ENCODE data around the gene CKAP4. TPM values are rescaled to one million over a fixed set of nuclear protein-coding genes. Genes with fewer than 3 reads are reported as not detected.

The CKAP4 gene
- total and polyA plus RNA-seq, 2 experiments from 2014 or later = 32.3 to 58.8 TPM

- Mint-ChIP-seq H3K27ac (no peak overlapping the region), H3K9me3 (no peaks in the 10 kb centered on the region; the same call in 2 of the 3 replicates), H3K4me3 (no peak overlapping the region), H3K27me3 (ENCODE audit: insufficient read depth, low read depth, poor library complexity) (peaks cover 6% of the 10 kb centered on the region), H3K36me3 (ENCODE audit: low read depth) (no peaks in the 10 kb centered on the region; the same call in 2 of the 3 replicates), H3K4me1 (peaks cover 3% of the 10 kb centered on the region; the same call in 2 of the 3 replicates)
- H3K4me2 ChIP-seq = no peak overlapping the region
- no peak overlapping the region for H2AFZ ChIP-seq
- no peaks in the 10 kb centered on the region for H3K36me3 ChIP-seq (ENCODE audit: insufficient read depth)
- DNase-seq (ENCODE audit: low spot score) (no peak), ATAC-seq (no peak)
- H3F3A ChIP-seq (replicated peaks; ENCODE audit: low read depth) = no peaks in the 10 kb centered on the region
- no peaks in the 10 kb centered on the region for H3K9me2 ChIP-seq (ENCODE audit: insufficient read depth)
- H3K79me2 ChIP-seq (replicated peaks; ENCODE audit: insufficient read depth) = no peaks in the 10 kb centered on the region
- H3K27me3 ChIP-seq (ENCODE audit: insufficient read depth) = no peaks in the 10 kb centered on the region
- no peak overlapping the region for H3K27ac ChIP-seq (ENCODE audit: low read depth)
- TF ChIP-seq JUNB (IDR thresholded peaks at IDR 0.05; ENCODE audit: unreplicated experiment) = no peak
- TF ChIP-seq, protein P1, sequence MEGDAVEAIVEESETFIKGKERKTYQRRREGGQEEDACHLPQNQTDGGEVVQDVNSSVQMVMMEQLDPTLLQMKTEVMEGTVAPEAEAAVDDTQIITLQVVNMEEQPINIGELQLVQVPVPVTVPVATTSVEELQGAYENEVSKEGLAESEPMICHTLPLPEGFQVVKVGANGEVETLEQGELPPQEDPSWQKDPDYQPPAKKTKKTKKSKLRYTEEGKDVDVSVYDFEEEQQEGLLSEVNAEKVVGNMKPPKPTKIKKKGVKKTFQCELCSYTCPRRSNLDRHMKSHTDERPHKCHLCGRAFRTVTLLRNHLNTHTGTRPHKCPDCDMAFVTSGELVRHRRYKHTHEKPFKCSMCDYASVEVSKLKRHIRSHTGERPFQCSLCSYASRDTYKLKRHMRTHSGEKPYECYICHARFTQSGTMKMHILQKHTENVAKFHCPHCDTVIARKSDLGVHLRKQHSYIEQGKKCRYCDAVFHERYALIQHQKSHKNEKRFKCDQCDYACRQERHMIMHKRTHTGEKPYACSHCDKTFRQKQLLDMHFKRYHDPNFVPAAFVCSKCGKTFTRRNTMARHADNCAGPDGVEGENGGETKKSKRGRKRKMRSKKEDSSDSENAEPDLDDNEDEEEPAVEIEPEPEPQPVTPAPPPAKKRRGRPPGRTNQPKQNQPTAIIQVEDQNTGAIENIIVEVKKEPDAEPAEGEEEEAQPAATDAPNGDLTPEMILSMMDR (conservative IDR thresholded peaks at IDR 0.05; ENCODE audit: low read depth in 2 of 2) = no peak
- TF ChIP-seq, protein P2, sequence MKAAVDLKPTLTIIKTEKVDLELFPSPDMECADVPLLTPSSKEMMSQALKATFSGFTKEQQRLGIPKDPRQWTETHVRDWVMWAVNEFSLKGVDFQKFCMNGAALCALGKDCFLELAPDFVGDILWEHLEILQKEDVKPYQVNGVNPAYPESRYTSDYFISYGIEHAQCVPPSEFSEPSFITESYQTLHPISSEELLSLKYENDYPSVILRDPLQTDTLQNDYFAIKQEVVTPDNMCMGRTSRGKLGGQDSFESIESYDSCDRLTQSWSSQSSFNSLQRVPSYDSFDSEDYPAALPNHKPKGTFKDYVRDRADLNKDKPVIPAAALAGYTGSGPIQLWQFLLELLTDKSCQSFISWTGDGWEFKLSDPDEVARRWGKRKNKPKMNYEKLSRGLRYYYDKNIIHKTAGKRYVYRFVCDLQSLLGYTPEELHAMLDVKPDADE (IDR thresholded peaks at IDR 0.05) = no peak
- no peak for TF ChIP-seq ZNF114 (CRISPR knock-in tag; IDR thresholded peaks at IDR 0.05)
- TF ChIP-seq EZH2phosphoT487 (IDR thresholded peaks at IDR 0.05; ENCODE audit: unreplicated experiment) = no peak
- TF ChIP-seq REST (IDR thresholded peaks at IDR 0.05; ENCODE audit: unreplicated experiment) = no peak
- no peak for TF ChIP-seq CREB1 (CRISPR knock-in tag; IDR thresholded peaks at IDR 0.05; ENCODE audit: low read depth)
- no peak for TF ChIP-seq NANOG (IDR thresholded peaks at IDR 0.05; ENCODE audit: borderline replicate concordance)
- TF ChIP-seq POLR2AphosphoS5 (IDR thresholded peaks at IDR 0.05; ENCODE audit: low read depth) = no peak
- no peak for TF ChIP-seq EZH2 (IDR thresholded peaks at IDR 0.05; ENCODE audit: low read depth, unreplicated experiment)
- TF ChIP-seq STAT1 (IDR thresholded peaks at IDR 0.05; ENCODE audit: unreplicated experiment) = no peak
- TF ChIP-seq, protein P3, sequence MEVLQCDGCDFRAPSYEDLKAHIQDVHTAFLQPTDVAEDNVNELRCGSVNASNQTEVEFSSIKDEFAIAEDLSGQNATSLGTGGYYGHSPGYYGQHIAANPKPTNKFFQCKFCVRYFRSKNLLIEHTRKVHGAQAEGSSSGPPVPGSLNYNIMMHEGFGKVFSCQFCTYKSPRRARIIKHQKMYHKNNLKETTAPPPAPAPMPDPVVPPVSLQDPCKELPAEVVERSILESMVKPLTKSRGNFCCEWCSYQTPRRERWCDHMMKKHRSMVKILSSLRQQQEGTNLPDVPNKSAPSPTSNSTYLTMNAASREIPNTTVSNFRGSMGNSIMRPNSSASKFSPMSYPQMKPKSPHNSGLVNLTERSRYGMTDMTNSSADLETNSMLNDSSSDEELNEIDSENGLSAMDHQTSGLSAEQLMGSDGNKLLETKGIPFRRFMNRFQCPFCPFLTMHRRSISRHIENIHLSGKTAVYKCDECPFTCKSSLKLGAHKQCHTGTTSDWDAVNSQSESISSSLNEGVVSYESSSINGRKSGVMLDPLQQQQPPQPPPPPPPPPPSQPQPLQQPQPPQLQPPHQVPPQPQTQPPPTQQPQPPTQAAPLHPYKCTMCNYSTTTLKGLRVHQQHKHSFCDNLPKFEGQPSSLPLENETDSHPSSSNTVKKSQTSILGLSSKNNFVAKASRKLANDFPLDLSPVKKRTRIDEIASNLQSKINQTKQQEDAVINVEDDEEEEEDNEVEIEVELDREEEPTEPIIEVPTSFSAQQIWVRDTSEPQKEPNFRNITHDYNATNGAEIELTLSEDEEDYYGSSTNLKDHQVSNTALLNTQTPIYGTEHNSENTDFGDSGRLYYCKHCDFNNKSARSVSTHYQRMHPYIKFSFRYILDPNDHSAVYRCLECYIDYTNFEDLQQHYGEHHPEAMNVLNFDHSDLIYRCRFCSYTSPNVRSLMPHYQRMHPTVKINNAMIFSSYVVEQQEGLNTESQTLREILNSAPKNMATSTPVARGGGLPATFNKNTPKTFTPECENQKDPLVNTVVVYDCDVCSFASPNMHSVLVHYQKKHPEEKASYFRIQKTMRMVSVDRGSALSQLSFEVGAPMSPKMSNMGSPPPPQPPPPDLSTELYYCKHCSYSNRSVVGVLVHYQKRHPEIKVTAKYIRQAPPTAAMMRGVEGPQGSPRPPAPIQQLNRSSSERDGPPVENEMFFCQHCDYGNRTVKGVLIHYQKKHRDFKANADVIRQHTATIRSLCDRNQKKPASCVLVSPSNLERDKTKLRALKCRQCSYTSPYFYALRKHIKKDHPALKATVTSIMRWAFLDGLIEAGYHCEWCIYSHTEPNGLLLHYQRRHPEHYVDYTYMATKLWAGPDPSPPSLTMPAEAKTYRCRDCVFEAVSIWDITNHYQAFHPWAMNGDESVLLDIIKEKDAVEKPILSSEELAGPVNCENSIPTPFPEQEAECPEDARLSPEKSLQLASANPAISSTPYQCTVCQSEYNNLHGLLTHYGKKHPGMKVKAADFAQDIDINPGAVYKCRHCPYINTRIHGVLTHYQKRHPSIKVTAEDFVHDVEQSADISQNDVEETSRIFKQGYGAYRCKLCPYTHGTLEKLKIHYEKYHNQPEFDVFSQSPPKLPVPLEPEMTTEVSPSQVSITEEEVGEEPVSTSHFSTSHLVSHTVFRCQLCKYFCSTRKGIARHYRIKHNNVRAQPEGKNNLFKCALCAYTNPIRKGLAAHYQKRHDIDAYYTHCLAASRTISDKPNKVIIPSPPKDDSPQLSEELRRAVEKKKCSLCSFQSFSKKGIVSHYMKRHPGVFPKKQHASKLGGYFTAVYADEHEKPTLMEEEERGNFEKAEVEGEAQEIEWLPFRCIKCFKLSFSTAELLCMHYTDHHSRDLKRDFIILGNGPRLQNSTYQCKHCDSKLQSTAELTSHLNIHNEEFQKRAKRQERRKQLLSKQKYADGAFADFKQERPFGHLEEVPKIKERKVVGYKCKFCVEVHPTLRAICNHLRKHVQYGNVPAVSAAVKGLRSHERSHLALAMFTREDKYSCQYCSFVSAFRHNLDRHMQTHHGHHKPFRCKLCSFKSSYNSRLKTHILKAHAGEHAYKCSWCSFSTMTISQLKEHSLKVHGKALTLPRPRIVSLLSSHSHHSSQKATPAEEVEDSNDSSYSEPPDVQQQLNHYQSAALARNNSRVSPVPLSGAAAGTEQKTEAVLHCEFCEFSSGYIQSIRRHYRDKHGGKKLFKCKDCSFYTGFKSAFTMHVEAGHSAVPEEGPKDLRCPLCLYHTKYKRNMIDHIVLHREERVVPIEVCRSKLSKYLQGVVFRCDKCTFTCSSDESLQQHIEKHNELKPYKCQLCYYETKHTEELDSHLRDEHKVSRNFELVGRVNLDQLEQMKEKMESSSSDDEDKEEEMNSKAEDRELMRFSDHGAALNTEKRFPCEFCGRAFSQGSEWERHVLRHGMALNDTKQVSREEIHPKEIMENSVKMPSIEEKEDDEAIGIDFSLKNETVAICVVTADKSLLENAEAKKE (CRISPR knock-in tag; IDR thresholded peaks at IDR 0.05) = no peak
- no peak for TF ChIP-seq ZNF331 (CRISPR knock-in tag; IDR thresholded peaks at IDR 0.05; ENCODE audit: low read depth)
- no peak overlapping the region for H3K4me3 ChIP-seq
- H3K4me1 ChIP-seq (ENCODE audit: insufficient read depth) = no peaks in the 10 kb centered on the region
- no peaks in the 10 kb centered on the region for H4K20me1 ChIP-seq (replicated peaks; ENCODE audit: insufficient read depth)
These were observed 20.0 kb downstream of the CKAP4 start for GRCh38 chr12:106227641-106228319.
